Measurements from ENCODE around the gene ZRANB1. TPM values are rescaled to one million over a fixed set of nuclear protein-coding genes. Genes with fewer than 3 reads are reported as not detected.

The ZRANB1 gene
- polyA plus RNA-seq, 1 of the 3 experiments (the other 2 are of a cell fraction): 6.2 TPM

DNA sequence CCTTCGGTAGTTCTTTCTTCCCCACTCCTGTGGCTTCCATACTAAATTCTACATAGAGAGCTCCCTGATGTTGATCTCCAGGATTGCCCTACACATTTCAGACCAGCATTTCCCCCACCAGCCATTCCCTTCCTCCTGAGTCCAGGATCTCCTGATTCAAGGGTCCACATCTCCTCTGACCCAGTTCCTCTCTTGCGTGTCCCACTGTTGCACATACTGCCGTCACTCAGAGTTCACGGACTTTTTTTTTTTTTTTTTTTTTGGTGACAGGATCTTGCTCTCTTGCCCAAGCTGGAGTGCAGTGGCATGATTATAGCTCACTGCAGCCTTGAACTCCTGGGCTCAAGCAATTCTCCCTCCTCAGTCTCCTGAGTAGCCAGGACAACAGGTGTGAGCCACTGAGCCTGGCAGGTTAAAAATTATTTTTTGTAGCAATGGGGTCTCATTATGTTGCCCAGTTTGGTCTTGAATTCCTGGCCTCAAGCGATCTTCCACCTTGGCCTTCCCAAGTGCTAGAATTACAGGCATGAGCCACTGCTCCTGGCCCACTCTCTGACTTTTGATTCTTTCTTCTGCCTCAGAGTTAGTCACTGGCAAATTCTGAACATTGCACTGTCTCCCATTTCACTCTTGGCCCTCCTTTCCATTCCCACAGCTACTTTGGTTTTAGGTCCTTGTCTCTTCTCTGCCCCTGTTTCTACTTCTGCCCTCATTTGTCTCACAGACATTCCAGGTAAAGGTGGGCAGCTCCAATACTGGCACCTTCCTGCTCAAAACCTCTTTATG, 29.6 kb upstream of the ZRANB1 start (continued):
- TF ChIP-seq, protein P1, sequence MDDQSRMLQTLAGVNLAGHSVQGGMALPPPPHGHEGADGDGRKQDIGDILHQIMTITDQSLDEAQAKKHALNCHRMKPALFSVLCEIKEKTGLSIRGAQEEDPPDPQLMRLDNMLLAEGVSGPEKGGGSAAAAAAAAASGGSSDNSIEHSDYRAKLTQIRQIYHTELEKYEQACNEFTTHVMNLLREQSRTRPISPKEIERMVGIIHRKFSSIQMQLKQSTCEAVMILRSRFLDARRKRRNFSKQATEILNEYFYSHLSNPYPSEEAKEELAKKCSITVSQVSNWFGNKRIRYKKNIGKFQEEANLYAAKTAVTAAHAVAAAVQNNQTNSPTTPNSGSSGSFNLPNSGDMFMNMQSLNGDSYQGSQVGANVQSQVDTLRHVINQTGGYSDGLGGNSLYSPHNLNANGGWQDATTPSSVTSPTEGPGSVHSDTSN (IDR thresholded peaks at IDR 0.05): no peak
- no peak for TF ChIP-seq YY1 (IDR thresholded peaks at IDR 0.05; ENCODE audit: low read depth)

DNA sequence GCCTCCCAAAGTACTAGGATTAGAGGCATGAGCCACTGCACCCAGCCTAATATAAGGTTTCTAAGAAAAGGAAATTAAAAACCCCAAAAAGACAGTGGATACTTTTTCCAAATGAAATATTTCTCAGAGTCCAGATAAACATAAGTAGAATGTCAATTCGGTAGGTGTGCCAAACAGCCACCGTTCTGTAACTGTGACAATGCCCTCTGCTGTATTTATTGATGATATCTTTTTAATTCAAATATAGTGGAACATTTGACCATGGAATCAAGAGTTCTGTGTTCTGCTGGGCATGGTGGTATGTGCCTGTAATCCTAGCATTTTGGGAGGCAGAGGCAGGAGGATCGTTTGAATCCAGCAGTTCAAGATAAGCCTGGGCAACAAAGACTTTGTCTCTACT, 28.8 kb upstream of the ZRANB1 start:
- no peaks in the 10 kb centered on the region for H3K27me3 ChIP-seq (ENCODE audit: insufficient read depth)
- no peak overlapping the region for H3K4me3 ChIP-seq (ENCODE audit: low read depth in 2 of 2, low read length in 1 of 2)
- CTCF ChIA-PET: no interaction called here
- H4K20me1 ChIP-seq (ENCODE audit: insufficient read depth): peaks cover 5% of the 10 kb centered on the region
- peaks cover 25% of the 10 kb centered on the region for H3F3A ChIP-seq (replicated peaks; ENCODE audit: insufficient read depth)
- no peak overlapping the region for H3K9ac ChIP-seq
- peaks cover 4 to 12% of the 10 kb centered on the region in 2 experiments; a peak in 2 of 4 replicates for H3K4me1 ChIP-seq (ENCODE audit: control insufficient read depth in 1 of 2, insufficient read depth in 2 of 2, low read depth in 1 of 2, low read length in 1 of 2)
- H3K9me2 ChIP-seq: no peaks in the 10 kb centered on the region
- no peak for DNase-seq
- peaks cover 13% of the 10 kb centered on the region for H3K79me2 ChIP-seq (ENCODE audit: insufficient read depth)
- no peak overlapping the region for H2AFZ ChIP-seq (ENCODE audit: low read depth)
- H3K36me3 ChIP-seq (replicated peaks in 1 of 2; ENCODE audit: control insufficient read depth in 1 of 2, insufficient read depth in 2 of 2, low read length in 1 of 2): no peaks in the 10 kb centered on the region
- no peak for TF ChIP-seq TCF12 (IDR thresholded peaks at IDR 0.05)
- TF ChIP-seq, protein P2, sequence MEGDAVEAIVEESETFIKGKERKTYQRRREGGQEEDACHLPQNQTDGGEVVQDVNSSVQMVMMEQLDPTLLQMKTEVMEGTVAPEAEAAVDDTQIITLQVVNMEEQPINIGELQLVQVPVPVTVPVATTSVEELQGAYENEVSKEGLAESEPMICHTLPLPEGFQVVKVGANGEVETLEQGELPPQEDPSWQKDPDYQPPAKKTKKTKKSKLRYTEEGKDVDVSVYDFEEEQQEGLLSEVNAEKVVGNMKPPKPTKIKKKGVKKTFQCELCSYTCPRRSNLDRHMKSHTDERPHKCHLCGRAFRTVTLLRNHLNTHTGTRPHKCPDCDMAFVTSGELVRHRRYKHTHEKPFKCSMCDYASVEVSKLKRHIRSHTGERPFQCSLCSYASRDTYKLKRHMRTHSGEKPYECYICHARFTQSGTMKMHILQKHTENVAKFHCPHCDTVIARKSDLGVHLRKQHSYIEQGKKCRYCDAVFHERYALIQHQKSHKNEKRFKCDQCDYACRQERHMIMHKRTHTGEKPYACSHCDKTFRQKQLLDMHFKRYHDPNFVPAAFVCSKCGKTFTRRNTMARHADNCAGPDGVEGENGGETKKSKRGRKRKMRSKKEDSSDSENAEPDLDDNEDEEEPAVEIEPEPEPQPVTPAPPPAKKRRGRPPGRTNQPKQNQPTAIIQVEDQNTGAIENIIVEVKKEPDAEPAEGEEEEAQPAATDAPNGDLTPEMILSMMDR (IDR thresholded peaks at IDR 0.05): no peak
- TF ChIP-seq NFIC (IDR thresholded peaks at IDR 0.05; ENCODE audit: borderline replicate concordance): no peak
- no peak for TF ChIP-seq RFX5 (IDR thresholded peaks at IDR 0.05; ENCODE audit: low read length)
- no peak for TF ChIP-seq MXI1 (IDR thresholded peaks at IDR 0.05; ENCODE audit: low read depth, low read length)
- no peak for TF ChIP-seq GABPA (IDR thresholded peaks at IDR 0.05; ENCODE audit: low read depth)
- TF ChIP-seq, protein P3, sequence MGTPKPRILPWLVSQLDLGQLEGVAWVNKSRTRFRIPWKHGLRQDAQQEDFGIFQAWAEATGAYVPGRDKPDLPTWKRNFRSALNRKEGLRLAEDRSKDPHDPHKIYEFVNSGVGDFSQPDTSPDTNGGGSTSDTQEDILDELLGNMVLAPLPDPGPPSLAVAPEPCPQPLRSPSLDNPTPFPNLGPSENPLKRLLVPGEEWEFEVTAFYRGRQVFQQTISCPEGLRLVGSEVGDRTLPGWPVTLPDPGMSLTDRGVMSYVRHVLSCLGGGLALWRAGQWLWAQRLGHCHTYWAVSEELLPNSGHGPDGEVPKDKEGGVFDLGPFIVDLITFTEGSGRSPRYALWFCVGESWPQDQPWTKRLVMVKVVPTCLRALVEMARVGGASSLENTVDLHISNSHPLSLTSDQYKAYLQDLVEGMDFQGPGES (IDR thresholded peaks at IDR 0.05; ENCODE audit: low read depth, low read length): no peak
- no peak for TF ChIP-seq FOXJ3 (CRISPR knock-in tag; IDR thresholded peaks at IDR 0.05)
- no peak for TF ChIP-seq RCOR1 (IDR thresholded peaks at IDR 0.05; ENCODE audit: low read length)
- TF ChIP-seq, protein P4, sequence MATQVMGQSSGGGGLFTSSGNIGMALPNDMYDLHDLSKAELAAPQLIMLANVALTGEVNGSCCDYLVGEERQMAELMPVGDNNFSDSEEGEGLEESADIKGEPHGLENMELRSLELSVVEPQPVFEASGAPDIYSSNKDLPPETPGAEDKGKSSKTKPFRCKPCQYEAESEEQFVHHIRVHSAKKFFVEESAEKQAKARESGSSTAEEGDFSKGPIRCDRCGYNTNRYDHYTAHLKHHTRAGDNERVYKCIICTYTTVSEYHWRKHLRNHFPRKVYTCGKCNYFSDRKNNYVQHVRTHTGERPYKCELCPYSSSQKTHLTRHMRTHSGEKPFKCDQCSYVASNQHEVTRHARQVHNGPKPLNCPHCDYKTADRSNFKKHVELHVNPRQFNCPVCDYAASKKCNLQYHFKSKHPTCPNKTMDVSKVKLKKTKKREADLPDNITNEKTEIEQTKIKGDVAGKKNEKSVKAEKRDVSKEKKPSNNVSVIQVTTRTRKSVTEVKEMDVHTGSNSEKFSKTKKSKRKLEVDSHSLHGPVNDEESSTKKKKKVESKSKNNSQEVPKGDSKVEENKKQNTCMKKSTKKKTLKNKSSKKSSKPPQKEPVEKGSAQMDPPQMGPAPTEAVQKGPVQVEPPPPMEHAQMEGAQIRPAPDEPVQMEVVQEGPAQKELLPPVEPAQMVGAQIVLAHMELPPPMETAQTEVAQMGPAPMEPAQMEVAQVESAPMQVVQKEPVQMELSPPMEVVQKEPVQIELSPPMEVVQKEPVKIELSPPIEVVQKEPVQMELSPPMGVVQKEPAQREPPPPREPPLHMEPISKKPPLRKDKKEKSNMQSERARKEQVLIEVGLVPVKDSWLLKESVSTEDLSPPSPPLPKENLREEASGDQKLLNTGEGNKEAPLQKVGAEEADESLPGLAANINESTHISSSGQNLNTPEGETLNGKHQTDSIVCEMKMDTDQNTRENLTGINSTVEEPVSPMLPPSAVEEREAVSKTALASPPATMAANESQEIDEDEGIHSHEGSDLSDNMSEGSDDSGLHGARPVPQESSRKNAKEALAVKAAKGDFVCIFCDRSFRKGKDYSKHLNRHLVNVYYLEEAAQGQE (IDR thresholded peaks at IDR 0.05; ENCODE audit: low read depth, low read length): no peak
- TF ChIP-seq SMC3 (IDR thresholded peaks at IDR 0.05; ENCODE audit: low read depth, low read length): no peak
- TF ChIP-seq, protein P5, sequence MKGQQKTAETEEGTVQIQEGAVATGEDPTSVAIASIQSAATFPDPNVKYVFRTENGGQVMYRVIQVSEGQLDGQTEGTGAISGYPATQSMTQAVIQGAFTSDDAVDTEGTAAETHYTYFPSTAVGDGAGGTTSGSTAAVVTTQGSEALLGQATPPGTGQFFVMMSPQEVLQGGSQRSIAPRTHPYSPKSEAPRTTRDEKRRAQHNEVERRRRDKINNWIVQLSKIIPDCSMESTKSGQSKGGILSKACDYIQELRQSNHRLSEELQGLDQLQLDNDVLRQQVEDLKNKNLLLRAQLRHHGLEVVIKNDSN (IDR thresholded peaks at IDR 0.05; ENCODE audit: borderline replicate concordance, low read depth): no peak
- TF ChIP-seq TEAD4 (IDR thresholded peaks at IDR 0.05; ENCODE audit: borderline replicate concordance, insufficient read depth): no peak
- TF ChIP-seq TAF1 (IDR thresholded peaks at IDR 0.05; ENCODE audit: borderline replicate concordance, low read depth, low read length): no peak
- TF ChIP-seq EP300 (IDR thresholded peaks at IDR 0.05; ENCODE audit: borderline replicate concordance in 1 of 2, low read depth in 1 of 2, low read length in 1 of 2): no peak
- no peak for TF ChIP-seq SIN3A (IDR thresholded peaks at IDR 0.05; ENCODE audit: borderline replicate concordance, low read depth, low read length)
- no peak for TF ChIP-seq ELF1 (IDR thresholded peaks at IDR 0.05)
- no peak for TF ChIP-seq RAD21 (IDR thresholded peaks at IDR 0.05; ENCODE audit: low read length)
- TF ChIP-seq MEF2A (IDR thresholded peaks at IDR 0.05; ENCODE audit: borderline replicate concordance, low read depth): no peak
- TF ChIP-seq, protein P6, sequence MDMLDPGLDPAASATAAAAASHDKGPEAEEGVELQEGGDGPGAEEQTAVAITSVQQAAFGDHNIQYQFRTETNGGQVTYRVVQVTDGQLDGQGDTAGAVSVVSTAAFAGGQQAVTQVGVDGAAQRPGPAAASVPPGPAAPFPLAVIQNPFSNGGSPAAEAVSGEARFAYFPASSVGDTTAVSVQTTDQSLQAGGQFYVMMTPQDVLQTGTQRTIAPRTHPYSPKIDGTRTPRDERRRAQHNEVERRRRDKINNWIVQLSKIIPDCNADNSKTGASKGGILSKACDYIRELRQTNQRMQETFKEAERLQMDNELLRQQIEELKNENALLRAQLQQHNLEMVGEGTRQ (IDR thresholded peaks at IDR 0.05; ENCODE audit: borderline replicate concordance, low read depth, low read length): no peak
- no peak overlapping the region for H3K4me2 ChIP-seq
- H3K27ac ChIP-seq (ENCODE audit: low read depth in 2 of 2, low read length in 1 of 2): no peak overlapping the region
- no peaks in the 10 kb centered on the region for H3K9me3 ChIP-seq
- 62% methylated on average over 3 of the region's 3 CpGs for WGBS (ENCODE audit: low lambda C conversion rate)
- POLR2A ChIA-PET: no interaction called here

Data from SK-N-SH (cell line).